Measurements from ENCODE around the gene ATP10B.

Gene ATP10B

GRCh38 chr5:160797020-160797419 lies 55.0 kb downstream of the ATP10B start:
- no peak for TF ChIP-seq CTCF (IDR thresholded peaks at IDR 0.05; ENCODE audit: extremely low read depth, insufficient read depth, missing control alignments)
- no peak for DNase-seq (ENCODE audit: low spot score)
- in situ Hi-C loops (cut with MboI; ENCODE audit: low pct_unique_long_range_greater_than_20kb, low sequenced_read_pairs, unreplicated experiment), result no loop called here

- in situ Hi-C loops (cut with MboI; ENCODE audit: low pct_unique_long_range_greater_than_20kb, low sequenced_read_pairs, unreplicated experiment), result no loop called here
- TF ChIP-seq CTCF (IDR thresholded peaks at IDR 0.05; ENCODE audit: extremely low read depth, insufficient read depth, missing control alignments), result no peak
- DNase-seq (ENCODE audit: low spot score), result no peak
Observed at GRCh38 chr5:160793530-160793899, 58.5 kb downstream of the ATP10B start.

GRCh38 chr5:160792732-160793529 lies 59.1 kb downstream of the ATP10B start:
- in situ Hi-C loops (cut with MboI; ENCODE audit: low pct_unique_long_range_greater_than_20kb, low sequenced_read_pairs, unreplicated experiment), result no loop called here
- TF ChIP-seq CTCF (IDR thresholded peaks at IDR 0.05; ENCODE audit: extremely low read depth, insufficient read depth, missing control alignments), result no peak
- no peak for DNase-seq (ENCODE audit: low spot score)

GRCh38 chr5:160792281-160792680 lies 59.7 kb downstream of the ATP10B start:
- DNase-seq (ENCODE audit: low spot score), result no peak
- in situ Hi-C loops (cut with MboI; ENCODE audit: low pct_unique_long_range_greater_than_20kb, low sequenced_read_pairs, unreplicated experiment), result no loop called here
- TF ChIP-seq CTCF (IDR thresholded peaks at IDR 0.05; ENCODE audit: extremely low read depth, insufficient read depth, missing control alignments), result no peak

GRCh38 chr5:160789219-160789859 lies 62.7 kb downstream of the ATP10B start:
- in situ Hi-C loops (cut with MboI; ENCODE audit: low pct_unique_long_range_greater_than_20kb, low sequenced_read_pairs, unreplicated experiment), result no loop called here
- no peak for DNase-seq (ENCODE audit: low spot score)
- no peak for TF ChIP-seq CTCF (IDR thresholded peaks at IDR 0.05; ENCODE audit: extremely low read depth, insufficient read depth, missing control alignments)

- TF ChIP-seq CTCF (IDR thresholded peaks at IDR 0.05; ENCODE audit: extremely low read depth, insufficient read depth, missing control alignments), result no peak
- in situ Hi-C loops (cut with MboI; ENCODE audit: low pct_unique_long_range_greater_than_20kb, low sequenced_read_pairs, unreplicated experiment), result no loop called here
- no peak for DNase-seq (ENCODE audit: low spot score)
Observed at GRCh38 chr5:160788102-160788660, 63.8 kb downstream of the ATP10B start.
